Stimulated activated CD4-positive, alpha-beta T cell treated with anti-CD3 and anti-CD28 coated beads, TNF-alpha, amount 100 ng/mL, for 24 hours (primary cell): ENCODE measurements around the gene TMEM120B.
A peak's percentile ranks its signal among the peaks of the same experiment; 100 is the strongest.

ENCODE experiments used
- DNase-seq, 3 experiments: peaks; one replicate each; pipeline ENCODE4 v3.0.0-alpha.2; 2020; ENCODE audit warnings: low read depth in 3 of 3

Gene TMEM120B

GRCh38 chr12:121792607-121793439, 80.3 kb downstream of the TMEM120B start:
- DNase-seq = no peak

GRCh38 chr12:121793440-121793837, 80.9 kb downstream of the TMEM120B start, which contains the start of gene RHOF:
Gene RHOF (minus strand): TSS chr12:121793688. CDS start chr12:121793633, 55 bp downstream.
- peak in 1 of 3 experiments; percentile 73 for DNase-seq

DNA sequence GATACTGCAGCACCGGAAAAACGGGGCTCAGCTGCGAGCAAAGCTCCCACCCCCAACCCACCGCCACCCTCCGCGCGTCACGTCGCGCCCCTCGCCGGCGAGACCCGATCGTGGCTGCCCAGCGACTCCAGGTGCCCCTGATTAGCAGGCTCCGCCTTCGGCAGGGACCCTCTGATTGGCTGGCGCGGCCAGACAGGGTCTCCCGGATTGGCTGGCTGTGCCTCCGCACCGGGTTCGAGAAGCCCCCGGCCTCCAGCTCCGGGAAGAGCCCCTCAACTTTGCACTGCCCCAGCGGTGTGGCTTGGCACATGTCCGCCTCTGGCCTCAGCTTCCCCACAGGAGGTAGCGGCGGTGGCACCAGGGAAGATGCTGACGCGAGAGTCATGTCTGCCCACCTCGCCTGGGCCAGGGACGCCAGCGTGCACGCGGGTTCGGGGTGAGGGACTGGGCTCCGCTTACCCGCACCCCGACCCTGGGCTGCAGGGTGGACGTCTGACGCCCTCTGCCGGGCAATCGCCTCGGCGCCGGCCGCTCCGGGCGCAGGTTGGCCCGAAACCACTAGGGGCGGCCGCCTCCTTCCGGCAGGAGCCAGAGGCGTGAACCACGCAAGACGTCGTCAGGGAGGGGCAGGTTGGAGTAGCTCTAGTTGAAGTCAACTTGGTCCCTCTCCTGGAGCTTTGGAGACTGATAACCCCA, 81.4 kb downstream of the TMEM120B start:
- peak; percentile 89 to 94 (median 92) for DNase-seq

DNA sequence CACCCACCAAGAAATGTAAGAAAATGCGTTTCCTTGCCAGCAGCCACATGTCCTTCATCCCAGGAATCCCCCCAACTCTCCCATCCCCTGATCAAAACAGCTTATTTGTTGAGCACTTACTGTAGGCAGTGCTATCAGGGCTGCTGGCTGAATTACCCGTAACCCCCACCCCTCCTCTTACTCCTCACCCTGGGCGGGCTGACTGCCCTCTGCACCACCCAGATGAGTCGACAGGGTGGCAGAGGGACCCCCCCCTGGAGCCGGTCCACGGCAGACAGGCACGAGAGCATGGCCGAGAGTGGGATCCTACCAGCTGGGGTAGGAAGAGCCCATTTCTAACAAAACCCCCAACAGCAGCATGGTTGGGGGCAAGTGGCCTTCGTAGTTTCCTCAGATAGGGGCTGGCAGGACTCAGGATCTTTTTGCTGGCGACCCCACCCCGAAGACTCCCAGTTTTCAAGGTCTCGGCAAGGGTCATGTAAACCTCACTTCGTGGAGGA, 82.0 kb downstream of the TMEM120B start:
- DNase-seq = no peak

DNA sequence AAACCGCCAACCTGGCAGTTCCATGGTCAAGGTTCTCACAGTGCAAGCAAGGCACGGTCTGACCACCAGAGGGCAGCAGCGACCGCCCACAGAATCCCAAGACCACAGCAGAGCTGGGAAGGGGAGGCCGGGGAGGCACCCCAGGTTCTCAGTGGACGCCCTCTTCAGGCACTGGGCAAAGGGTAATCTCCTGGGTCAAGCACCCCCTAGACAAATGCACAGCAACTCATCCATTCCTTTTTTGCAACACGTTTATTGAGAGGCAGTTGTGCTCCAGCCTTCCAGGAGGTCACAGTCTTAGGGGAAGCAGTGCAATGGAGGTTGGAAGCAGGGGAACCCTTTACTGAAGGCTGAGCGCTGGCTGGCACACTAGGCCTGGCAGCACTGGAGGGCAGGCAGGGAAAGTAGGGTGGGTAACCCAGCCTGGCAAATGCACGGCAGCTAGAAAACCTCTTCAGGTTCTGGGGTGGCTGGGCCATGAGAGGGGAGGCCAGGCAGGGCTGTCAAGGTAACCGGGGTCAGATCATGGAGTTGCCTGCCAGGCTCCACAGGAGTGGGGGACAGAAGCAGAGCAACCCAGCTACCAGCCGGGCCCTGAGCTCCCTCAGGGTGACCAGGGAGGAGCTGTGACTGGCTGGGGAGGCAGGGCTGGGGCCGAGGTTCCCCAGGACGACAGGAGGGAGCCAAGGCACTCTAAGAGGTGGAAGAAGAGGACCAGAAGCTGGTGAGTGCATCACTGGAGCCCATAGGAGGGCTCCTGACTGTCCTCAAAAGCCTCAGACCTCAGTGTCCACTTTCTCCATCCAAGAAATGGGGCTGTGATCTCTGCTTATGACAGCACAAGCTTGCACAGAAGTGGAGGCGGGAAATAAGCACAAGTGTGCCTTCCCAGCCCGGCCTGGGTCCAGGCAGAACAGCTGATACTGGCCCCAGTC, 82.7 kb downstream of the TMEM120B start:
- DNase-seq = peak in 2 of 3 experiments; percentile 70 to 82

GRCh38 chr12:121796855-121797751, 84.6 kb downstream of the TMEM120B start:
- DNase-seq = no peak

GRCh38 chr12:121797937-121798786, 85.6 kb downstream of the TMEM120B start:
- DNase-seq = no peak

GRCh38 chr12:121798787-121799155, 86.2 kb downstream of the TMEM120B start:
- no peak for DNase-seq

- no peak for DNase-seq
These were observed 86.7 kb downstream of the TMEM120B start for GRCh38 chr12:121799156-121799841.

DNA sequence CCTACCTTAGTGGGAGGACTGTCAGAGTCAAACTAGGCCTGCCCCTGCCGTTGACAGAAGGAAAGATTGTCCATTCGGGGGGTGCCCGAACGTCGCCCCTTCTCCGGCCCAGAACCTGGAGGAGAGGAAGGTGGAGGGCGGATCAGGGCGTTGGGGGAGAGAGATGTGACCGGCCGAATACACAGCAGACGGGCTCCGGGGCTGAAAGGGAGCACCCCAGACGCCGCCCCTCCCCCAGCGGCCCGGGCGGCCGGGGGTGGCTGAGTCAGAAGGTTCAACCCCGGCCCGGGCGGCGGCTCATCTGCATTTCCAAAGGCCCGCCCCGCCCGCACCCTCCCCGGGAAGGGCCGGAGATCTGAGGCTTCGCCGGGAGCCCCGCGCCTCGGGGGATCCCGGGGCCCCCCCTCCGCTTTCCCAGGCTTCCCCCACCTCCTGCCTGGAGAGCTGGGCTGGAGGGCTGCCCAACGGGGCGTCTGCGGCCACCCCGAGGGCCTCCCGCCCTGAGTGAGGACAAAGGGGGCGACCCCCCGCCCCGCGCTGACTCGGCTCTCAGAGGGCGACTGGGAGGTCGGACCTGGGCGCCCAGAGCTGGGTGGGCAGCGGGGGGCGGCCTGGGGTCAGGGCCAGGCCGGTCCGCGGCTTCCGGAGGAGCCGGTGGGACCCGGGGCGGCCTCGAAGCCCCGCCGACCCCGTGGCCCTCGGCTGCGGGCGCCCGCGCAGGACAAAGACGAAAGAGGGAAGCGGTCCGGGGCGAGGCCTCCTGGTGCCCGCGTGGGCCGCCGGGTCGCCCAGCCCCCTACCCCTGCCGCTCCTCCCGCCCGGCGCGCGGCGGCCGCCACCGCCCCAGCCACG, 87.5 kb downstream of the TMEM120B start:
- peak in 2 of 3 experiments; percentile 72 to 85 for DNase-seq

DNA sequence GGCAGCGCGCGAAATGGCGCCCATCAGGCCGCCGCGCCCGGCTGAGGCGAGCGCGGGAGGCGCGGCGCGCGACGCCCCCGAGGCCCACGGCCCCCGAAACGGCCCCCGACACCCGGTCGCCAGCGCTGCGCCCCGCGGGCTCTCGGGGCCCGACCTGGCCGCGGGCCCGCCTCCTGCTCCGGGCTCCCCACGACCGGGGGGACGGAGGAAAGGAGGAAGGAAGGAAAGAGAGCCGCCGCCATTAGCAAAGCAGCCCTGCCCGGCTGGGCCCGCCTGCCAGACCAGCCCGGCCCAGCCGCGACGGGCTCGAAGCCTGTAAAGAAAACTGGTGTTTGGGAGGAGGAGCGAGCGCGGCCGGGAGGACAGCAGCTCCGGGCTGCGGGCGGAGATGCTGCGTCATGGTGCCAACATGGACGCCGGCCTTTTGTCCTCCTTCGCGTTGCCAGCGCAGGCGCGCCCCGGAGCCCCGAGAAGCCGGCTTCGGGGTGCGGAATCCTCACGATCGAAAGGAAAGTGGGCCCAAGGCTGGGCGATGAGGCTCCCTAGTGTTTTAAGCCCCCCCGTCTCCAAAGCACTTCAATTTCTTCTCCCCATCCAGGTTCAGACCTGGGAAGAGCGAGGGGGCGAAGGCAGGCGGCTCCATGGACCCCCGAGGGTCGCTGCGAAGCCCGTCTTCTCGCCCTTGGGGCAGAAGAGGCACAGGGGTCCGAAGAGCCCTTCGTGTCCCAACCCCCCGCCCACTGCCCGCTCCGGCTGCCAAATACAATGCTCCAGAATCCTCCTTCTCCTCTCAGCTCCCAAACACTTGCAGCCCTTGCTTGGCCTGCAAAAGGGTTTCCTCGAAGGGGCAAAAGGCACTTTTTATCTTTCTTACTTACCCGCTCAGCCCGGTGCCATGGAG, 88.4 kb downstream of the TMEM120B start:
- DNase-seq = no peak

DNA sequence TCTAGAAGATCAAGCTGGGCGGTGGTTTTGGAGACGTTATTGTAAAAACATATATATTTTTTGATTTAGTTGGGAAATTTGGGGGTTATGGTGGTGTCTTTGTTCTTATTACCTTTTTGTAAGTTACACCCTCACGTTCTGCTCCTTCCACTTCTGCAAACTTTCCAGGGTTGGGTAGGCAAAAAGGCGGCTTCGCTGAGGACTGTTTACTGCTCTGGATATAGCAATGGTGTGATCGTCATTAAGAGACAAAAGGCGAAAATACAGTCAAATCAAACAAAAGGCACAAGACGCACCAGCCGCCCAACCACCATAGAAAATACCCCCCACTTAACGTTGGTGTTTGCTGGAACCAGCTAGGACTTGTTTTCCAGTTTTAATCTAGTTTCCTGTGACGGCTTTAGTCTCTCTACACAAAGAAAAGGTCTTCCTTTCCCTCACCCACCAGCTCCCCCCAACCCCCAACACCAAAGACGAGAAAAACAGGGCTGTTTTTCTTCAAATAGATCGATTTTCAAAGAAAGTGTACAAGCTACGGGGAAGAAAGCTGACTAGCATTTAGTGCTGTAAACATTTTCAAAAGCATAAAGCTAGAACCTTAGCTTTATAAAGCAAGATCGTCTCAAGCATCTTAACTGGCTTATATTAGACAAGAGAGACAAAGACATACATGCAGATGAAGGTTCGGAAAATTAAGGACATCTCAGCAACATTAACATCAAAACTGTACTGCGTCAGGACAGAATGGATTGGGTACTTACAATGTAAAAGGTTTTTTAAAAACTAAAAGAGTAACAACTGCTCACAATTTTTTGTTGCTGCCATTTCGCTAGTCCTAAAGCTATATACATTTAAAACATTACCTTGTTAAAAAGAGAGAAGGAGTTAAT, 89.3 kb downstream of the TMEM120B start:
- DNase-seq = no peak

DNA sequence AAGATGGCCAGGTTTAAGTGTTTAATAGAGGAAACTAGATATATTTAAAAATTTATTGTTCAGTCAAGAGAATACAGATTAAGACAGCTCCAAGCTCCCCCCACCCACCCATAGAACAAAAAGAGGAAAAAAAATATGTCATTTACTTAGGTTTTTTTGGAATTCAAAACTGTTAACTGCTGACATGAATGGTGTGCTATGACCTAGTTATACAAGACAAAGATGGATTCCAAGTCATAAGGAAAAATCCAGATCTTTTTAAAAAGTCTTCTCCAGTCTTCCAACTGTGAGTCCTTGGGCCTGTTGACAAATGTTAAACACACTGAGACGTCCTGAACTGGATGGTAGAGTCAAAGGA, 89.9 kb downstream of the TMEM120B start:
- no peak for DNase-seq

- peak; percentile 74 to 85 (median 75) for DNase-seq
These were observed 90.5 kb downstream of the TMEM120B start for GRCh38 chr12:121802843-121803698.

GRCh38 chr12:121803861-121804416, 91.4 kb downstream of the TMEM120B start, which contains the start of gene SETD1B:
Gene SETD1B (plus strand): TSS chr12:121804009. CDS start chr12:121804738, 729 bp downstream.
- DNase-seq = no peak
